ENCODE data around the gene STIM2. TPM values are rescaled to one million over a fixed set of nuclear protein-coding genes. Genes with fewer than 3 reads are reported as not detected.
A peak's percentile ranks its signal among the peaks of the same experiment; 100 is the strongest.

STIM2 gene
- total RNA-seq, 2 donors from 2014 or later = 70.1 to 73.4 TPM

DNA sequence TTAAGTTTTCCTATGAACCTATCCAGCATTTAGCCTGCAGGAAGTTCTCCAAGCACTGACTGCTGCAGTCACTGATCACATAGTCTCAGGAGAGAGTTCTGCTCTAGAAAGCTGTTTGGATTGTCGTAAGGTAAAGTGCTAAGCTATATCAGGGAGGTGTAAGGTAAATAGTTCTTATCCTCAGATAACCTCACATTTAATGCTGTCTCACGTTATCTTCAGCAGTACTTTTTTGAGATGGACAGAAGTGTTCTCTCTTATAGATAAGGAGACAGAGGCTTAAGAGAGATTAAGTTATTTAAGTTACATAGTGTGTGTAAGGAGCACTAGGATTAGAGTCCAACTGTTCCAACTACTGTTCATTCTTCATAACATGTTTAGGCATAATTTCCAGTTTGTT lies 77.9 kb downstream of the STIM2 start:
- H3K9me3 ChIP-seq (ENCODE audit: control insufficient read depth, low read length, poor library complexity, severe bottlenecking) = no peaks in the 10 kb centered on the region
- peaks cover 7% of the 10 kb centered on the region for H3K36me3 Mint-ChIP-seq (ENCODE audit: low read depth)
- no peaks in the 10 kb centered on the region for H3K27me3 Mint-ChIP-seq
- peak overlapping the region; percentile 11 for H3K27ac Mint-ChIP-seq
- DNase-seq (no peak), ATAC-seq (no peak)
- no peak overlapping the region for H3K4me3 Mint-ChIP-seq
- H3K4me1 Mint-ChIP-seq = peaks cover 57% of the 10 kb centered on the region

DNA sequence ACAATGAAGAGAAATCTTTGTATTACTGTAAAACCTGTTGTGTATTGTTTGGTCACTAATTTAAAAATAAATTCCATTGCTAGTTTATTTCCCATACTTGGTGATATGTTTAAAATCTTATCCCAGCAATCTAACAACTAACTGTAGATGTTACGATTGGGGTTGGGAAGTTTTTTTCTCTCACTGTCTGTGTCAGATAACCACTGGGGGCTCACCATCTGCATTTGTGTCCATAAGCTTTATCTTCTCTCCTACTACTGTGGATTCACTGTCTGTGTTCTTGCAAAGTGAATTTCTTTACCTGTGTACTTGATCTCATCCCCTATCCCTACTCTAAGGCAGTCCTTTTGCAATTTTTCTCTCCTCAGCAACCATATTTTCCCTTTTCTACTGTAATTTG lies 81.3 kb downstream of the STIM2 start:
- Mint-ChIP-seq H3K4me3 (no peak overlapping the region), H3K27me3 (no peaks in the 10 kb centered on the region), H3K27ac (no peak overlapping the region), H3K36me3 (ENCODE audit: low read depth) (peaks cover 7% of the 10 kb centered on the region), H3K4me1 (peaks cover 42% of the 10 kb centered on the region)
- ATAC-seq (no peak), DNase-seq (no peak)
- no peaks in the 10 kb centered on the region for H3K9me3 ChIP-seq (ENCODE audit: control insufficient read depth, low read length, poor library complexity, severe bottlenecking)

DNA sequence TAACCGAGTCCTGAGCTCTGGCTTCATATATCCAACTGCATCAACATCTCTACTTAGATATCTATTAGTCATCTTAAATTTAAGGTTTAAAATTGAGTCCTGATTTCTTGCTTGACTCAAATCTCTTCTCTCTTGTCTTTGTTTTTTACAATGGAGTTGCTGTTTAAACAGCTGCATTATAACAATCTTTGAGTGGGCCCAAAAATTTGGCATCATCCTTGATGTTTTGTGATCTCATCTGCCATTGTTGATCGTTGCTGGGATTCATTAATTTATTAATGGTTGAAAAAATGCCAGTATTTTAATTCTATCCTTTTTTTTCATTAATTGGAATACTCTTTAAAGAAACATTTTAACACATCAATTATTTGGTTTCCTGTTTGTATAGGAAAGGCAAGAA lies 82.2 kb downstream of the STIM2 start:
- H3K4me3 Mint-ChIP-seq = no peak overlapping the region
- H3K27me3 Mint-ChIP-seq = no peaks in the 10 kb centered on the region
- no peak for ATAC-seq
- peaks cover 38% of the 10 kb centered on the region for H3K4me1 Mint-ChIP-seq
- H3K9me3 ChIP-seq (ENCODE audit: control insufficient read depth, low read length, poor library complexity, severe bottlenecking) = no peaks in the 10 kb centered on the region
- DNase-seq = no peak
- peaks cover 7% of the 10 kb centered on the region for H3K36me3 Mint-ChIP-seq (ENCODE audit: low read depth)
- no peak overlapping the region for H3K27ac Mint-ChIP-seq

DNA sequence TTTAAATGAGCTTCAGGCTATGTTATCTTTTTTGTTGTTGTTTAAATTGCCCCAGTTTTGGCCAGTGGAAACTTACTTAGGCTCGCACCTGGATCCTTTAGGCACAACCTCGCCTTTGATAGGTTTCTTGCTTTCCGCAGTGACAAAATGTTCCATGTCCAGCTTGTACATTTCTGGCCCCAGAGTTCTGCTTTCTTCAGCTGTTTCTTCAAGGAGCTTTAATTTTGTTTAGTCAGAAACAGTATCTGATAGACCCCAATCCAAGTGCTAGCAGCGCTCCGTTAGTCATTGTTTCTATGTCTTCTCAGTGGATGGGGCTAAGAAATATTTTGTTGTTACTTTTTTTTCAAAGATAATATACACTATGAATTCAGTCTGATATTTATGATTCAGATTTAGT lies 82.8 kb downstream of the STIM2 start:
- H3K9me3 ChIP-seq (ENCODE audit: control insufficient read depth, low read length, poor library complexity, severe bottlenecking) = no peaks in the 10 kb centered on the region
- H3K4me1 Mint-ChIP-seq = peaks cover 37% of the 10 kb centered on the region
- H3K27ac Mint-ChIP-seq = no peak overlapping the region
- H3K36me3 Mint-ChIP-seq (ENCODE audit: low read depth) = peaks cover 7% of the 10 kb centered on the region
- H3K4me3 Mint-ChIP-seq = no peak overlapping the region
- ATAC-seq = no peak
- H3K27me3 Mint-ChIP-seq = no peaks in the 10 kb centered on the region
- DNase-seq = no peak

DNA sequence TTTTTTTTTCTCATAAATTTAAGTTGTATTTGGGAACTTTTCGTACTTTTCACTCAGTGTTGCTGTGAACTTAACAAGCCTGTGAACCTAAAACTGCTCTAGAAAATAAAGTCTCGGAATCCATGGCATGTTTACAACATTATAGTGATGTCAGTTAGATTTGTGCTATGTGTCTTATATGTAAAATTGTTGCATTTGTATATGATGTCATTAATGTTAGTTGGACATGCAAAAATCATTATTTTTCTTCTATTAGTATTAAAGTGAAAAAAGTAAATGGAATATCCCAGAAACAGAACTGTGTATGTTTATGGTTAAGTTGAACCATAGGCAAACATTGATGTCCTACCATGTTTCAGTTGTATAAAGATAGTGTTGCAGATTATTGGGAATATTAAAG lies 85.2 kb downstream of the STIM2 start:
- Mint-ChIP-seq H3K27ac (no peak overlapping the region), H3K36me3 (ENCODE audit: low read depth) (peaks cover 7% of the 10 kb centered on the region), H3K27me3 (no peaks in the 10 kb centered on the region), H3K4me3 (no peak overlapping the region), H3K4me1 (peaks cover 21% of the 10 kb centered on the region)
- DNase-seq (no peak), ATAC-seq (no peak)
- no peaks in the 10 kb centered on the region for H3K9me3 ChIP-seq (ENCODE audit: control insufficient read depth, low read length, poor library complexity, severe bottlenecking)

DNA sequence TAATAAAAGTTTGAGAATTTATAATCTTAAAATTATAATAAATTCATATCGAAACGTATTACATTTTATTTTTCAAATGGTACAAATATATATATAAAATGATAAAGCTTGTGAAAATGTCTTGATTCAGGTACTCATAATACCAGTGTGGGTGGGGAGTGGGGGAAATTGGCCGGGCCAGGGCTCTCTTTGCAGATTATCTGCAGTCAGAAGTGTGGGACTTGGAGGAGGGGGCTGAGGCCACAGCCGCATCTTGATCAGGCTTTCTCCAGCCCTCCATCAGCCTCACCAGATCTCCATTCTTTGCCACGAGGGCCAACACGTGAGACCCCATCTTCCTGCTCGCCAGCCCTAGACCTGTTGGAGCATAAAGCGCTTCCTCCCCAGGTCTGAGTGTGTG lies 86.7 kb downstream of the STIM2 start:
- Mint-ChIP-seq H3K36me3 (ENCODE audit: low read depth) (peaks cover 3% of the 10 kb centered on the region), H3K27ac (no peak overlapping the region), H3K4me3 (no peak overlapping the region), H3K27me3 (no peaks in the 10 kb centered on the region), H3K4me1 (peaks cover 12% of the 10 kb centered on the region)
- no peaks in the 10 kb centered on the region for H3K9me3 ChIP-seq (ENCODE audit: control insufficient read depth, low read length, poor library complexity, severe bottlenecking)
- no peak for DNase-seq
- no peak for ATAC-seq

DNA sequence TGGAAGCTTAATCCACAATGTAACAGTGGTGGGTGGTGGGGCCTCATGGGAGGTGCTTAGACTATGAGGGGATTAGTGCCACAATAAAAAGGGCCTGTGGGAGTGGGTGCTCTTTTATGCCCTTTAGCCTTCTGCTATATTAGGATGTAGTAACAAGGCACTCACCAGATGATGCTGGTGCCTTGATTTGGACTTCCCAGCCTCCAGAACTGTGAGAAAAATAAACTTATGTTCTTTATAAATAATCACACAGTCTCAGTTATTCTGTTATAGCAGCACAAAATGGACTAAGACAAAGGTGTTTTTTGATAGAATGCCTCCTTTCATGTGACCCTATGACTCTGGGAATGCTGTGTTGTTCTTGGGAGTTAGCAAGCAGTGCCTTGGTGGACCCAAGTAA lies 89.8 kb downstream of the STIM2 start:
- no peak for ATAC-seq
- Mint-ChIP-seq H3K27ac (no peak overlapping the region), H3K27me3 (no peaks in the 10 kb centered on the region), H3K36me3 (ENCODE audit: low read depth) (no peaks in the 10 kb centered on the region), H3K4me3 (no peak overlapping the region), H3K4me1 (peaks cover 12% of the 10 kb centered on the region)
- H3K9me3 ChIP-seq (ENCODE audit: control insufficient read depth, low read length, poor library complexity, severe bottlenecking) = no peaks in the 10 kb centered on the region
- no peak for DNase-seq

DNA sequence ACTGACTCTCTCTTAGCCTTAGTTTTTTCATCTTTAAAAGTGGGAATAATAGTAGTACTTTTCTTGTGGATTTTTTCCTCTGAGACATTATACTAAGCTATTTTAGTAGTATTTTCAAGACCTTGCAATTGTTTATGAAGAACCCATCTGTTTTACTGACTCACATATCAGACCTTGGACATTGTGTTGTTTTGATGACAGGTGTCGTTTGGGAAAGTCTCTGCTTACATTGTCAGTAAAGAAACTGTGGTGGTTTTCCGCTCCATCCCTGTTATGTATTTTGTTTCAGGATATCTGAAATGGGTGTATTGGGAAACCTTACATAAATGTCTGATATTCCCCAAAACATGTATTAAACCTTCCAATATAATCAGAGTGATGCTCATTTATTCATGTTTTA lies 92.2 kb downstream of the STIM2 start:
- peak overlapping the region; percentile 68 for H3K27ac Mint-ChIP-seq
- no peaks in the 10 kb centered on the region for H3K36me3 Mint-ChIP-seq (ENCODE audit: low read depth)
- peaks cover 9% of the 10 kb centered on the region for H3K4me1 Mint-ChIP-seq
- ATAC-seq = no peak
- H3K9me3 ChIP-seq (ENCODE audit: control insufficient read depth, low read length, poor library complexity, severe bottlenecking) = no peaks in the 10 kb centered on the region
- no peak overlapping the region for H3K4me3 Mint-ChIP-seq
- no peaks in the 10 kb centered on the region for H3K27me3 Mint-ChIP-seq
- DNase-seq = no peak

DNA sequence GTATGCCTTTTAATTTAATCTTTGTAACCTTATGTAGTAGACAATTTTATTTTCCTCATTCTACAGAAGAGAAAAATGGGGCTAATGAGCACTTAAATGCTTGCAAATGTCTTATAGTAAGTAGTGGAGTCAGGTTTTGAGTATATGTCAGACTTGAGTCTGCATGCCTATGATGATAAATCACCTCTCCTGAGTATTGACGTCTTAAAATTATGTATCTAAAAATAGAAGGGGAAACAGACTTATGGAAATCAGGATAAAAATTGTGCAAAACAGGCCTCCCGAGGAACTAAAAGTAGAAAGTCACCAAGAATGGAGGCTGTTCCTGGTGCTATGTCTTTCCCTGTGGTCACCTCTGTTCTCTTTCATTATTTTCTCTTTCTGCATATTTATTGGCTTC lies 92.7 kb downstream of the STIM2 start:
- no peaks in the 10 kb centered on the region for H3K27me3 Mint-ChIP-seq
- no peaks in the 10 kb centered on the region for H3K9me3 ChIP-seq (ENCODE audit: control insufficient read depth, low read length, poor library complexity, severe bottlenecking)
- ATAC-seq (no peak), DNase-seq (no peak)
- H3K27ac Mint-ChIP-seq = peak overlapping the region; percentile 68
- H3K36me3 Mint-ChIP-seq (ENCODE audit: low read depth) = no peaks in the 10 kb centered on the region
- H3K4me1 Mint-ChIP-seq = peaks cover 9% of the 10 kb centered on the region
- H3K4me3 Mint-ChIP-seq = no peak overlapping the region

DNA sequence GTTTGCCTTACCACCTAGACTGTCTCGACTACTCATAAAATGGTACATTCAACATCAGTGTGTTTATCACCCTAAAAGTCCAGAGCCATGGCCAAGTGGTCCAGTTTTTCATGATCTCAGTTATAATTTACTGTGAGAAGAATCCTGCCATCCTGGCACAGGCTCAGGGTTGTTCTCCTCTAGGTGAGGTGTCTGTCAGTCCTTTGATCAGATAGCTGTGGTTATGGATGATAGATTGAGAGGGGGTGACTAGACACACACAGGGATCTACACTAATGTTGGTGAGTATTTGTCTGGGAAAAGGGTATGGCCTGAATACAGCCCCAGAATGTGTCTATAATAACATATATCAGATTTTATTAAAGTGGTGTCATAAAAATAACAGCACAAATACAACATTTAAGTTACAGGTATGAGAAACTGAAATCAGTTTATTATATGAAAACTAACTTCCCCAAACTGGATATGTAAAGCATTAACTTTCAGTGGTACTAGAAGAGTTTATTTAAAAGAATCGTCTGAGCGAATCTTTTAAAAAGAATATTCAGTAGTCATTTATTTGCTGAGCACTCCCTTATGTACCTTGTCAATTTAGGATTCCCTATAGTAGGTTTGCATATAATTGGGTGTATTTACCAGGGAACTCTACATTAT lies 93.3 kb downstream of the STIM2 start:
- Mint-ChIP-seq H3K36me3 (ENCODE audit: low read depth) (peaks cover under 1% of the 10 kb centered on the region), H3K27me3 (no peaks in the 10 kb centered on the region), H3K4me3 (no peak overlapping the region), H3K4me1 (peaks cover 10% of the 10 kb centered on the region), H3K27ac (peak overlapping the region; percentile 68)
- no peaks in the 10 kb centered on the region for H3K9me3 ChIP-seq (ENCODE audit: control insufficient read depth, low read length, poor library complexity, severe bottlenecking)
- DNase-seq = no peak
- peak; percentile 41 for ATAC-seq

DNA sequence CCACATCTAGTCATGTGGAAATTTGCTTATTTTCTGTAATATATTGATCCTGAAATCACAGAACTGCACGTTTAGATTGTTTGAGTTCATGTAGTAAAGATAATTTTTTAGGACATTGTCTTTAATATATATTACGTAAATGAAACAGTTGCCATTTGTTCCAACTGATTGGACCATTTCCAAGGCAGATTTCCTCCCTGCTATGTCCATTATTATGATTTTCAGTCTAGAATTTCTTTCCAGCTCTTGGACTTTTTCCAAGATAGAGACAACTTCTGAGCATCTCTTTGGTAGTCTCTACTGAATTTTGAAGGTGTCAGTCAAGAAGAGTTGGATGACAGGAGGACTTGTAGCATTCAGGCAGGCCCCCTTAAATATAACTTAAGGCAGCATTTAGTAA lies 94.6 kb downstream of the STIM2 start:
- Mint-ChIP-seq H3K4me3 (no peak overlapping the region), H3K36me3 (ENCODE audit: low read depth) (peaks cover 6% of the 10 kb centered on the region), H3K4me1 (peaks cover 19% of the 10 kb centered on the region), H3K27me3 (no peaks in the 10 kb centered on the region), H3K27ac (no peak overlapping the region)
- DNase-seq (no peak), ATAC-seq (no peak)
- no peaks in the 10 kb centered on the region for H3K9me3 ChIP-seq (ENCODE audit: control insufficient read depth, low read length, poor library complexity, severe bottlenecking)

DNA sequence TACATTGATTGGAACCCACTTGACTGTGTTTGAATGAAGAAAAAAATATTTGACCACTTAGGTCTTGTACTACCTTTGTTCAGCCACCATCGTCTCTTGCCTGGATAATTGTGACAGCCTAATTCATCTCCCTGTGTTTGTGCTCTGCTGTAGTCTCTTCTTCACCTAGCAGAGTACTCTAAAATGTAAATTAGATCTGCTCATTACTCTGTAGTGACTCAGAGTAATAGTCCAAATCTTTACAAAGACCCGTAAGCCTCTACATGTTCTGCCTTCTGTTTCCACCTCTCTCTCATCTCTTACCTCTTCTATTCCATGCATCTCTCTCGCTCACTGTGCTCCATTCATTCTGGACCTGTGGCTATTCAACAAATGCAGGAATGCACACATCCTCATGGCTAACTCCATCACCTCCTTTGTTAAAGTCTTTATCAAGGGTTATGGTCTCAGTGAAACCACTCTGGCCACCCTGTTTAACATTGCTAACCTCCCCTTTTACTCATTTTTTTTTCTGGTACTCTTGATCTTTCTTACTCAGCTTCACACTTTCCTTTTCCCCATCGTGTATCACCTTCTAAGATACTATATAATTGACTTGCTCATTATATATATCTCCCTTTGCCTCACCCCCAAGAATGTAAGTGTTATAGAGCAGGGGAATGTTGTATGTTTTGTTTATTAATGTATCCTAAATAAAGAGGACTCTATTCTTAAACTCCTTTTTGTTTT lies 98.4 kb downstream of the STIM2 start:
- Mint-ChIP-seq H3K4me3 (peak overlapping the region; percentile 39), H3K36me3 (ENCODE audit: low read depth) (peaks cover 8% of the 10 kb centered on the region), H3K27ac (peak overlapping the region; percentile 67), H3K27me3 (no peaks in the 10 kb centered on the region), H3K4me1 (peaks cover 25% of the 10 kb centered on the region)
- no peaks in the 10 kb centered on the region for H3K9me3 ChIP-seq (ENCODE audit: control insufficient read depth, low read length, poor library complexity, severe bottlenecking)
- DNase-seq (no peak), ATAC-seq (peak; percentile 30)

DNA sequence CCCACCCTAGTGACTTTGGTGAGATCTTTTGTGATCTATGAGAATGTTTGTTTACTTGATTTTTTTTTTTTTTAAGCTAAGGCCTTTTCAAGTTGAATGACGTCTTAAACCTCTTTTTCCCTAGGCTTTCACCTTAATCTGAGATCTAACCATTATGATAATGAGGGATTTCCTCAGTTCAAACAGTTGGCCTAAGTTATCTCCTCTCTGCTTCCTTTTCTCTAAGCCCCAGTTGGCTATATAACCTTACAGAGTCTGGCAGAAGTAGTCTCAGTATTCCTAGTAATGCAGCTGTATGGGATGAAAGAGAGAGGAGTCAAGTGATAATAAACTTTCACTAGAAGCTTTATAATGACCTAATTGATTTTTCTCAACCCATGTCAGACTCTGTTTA lies 99.0 kb downstream of the STIM2 start:
- DNase-seq = no peak
- H3K9me3 ChIP-seq (ENCODE audit: control insufficient read depth, low read length, poor library complexity, severe bottlenecking) = no peaks in the 10 kb centered on the region
- Mint-ChIP-seq H3K27ac (peak overlapping the region; percentile 67), H3K4me1 (peaks cover 29% of the 10 kb centered on the region), H3K27me3 (no peaks in the 10 kb centered on the region), H3K4me3 (peak overlapping the region; percentile 39), H3K36me3 (ENCODE audit: low read depth) (peaks cover 8% of the 10 kb centered on the region)
- ATAC-seq = peak; percentile 81

DNA sequence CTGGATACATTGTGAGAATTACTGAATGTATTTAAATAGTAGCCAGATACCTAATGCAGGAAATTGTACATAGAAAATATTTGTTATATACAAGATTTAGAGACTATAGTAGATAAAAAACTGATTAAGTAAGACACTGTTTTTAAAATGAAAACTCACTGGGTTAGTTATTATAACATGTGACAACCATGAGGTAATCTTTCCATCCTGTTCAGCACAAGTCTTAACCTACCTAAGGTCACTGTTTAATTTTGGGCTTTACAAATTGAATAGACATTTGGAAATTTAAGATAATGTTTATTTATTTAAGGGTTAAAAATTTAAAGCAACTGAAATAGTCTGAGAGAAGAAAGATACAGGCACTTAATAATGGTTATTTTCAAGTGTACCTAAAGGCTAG lies 102.1 kb downstream of the STIM2 start:
- peaks cover 44% of the 10 kb centered on the region for H3K4me1 Mint-ChIP-seq
- no peaks in the 10 kb centered on the region for H3K27me3 Mint-ChIP-seq
- H3K27ac Mint-ChIP-seq = no peak overlapping the region
- peaks cover 10% of the 10 kb centered on the region for H3K36me3 Mint-ChIP-seq (ENCODE audit: low read depth)
- DNase-seq = no peak
- no peaks in the 10 kb centered on the region for H3K9me3 ChIP-seq (ENCODE audit: control insufficient read depth, low read length, poor library complexity, severe bottlenecking)
- H3K4me3 Mint-ChIP-seq = no peak overlapping the region
- ATAC-seq = no peak
